Hematopoietic multipotent progenitor cell (in vitro differentiated cells): ENCODE measurements around the gene GLCE. TPM values are rescaled to one million over a fixed set of nuclear protein-coding genes. Genes with fewer than 3 reads are reported as not detected.
"Not testable (repeated sequence)": the region's sequence is repeated elsewhere in the genome, so short reads cannot be mapped to it uniquely, and the experiment has no call there.

Source experiments
- DNase-seq, 3 donors: peaks; one replicate each; pipeline ENCODE4 v3.0.0-alpha.2; 2011 to 2015; ENCODE audit warnings: low read depth in 2 of 3, low spot score in 2 of 3
- total RNA-seq: library from RNA; depleted of rRNA; stranded (reverse); fragments of >200 nt; gene quantifications from one replicate; pipeline ENCODE4 v1.2.3, GENCODE V29; 2012

GLCE gene
- total RNA-seq, 1 donor: 7.3 TPM

- no peak for DNase-seq
Measured at GRCh38 chr15:69293741-69294615, 133.5 kb downstream of the GLCE start.

GRCh38 chr15:69296606-69297005 lies 136.2 kb downstream of the GLCE start:
- no peak for DNase-seq

- no peak for DNase-seq
Measured at GRCh38 chr15:69297642-69298353, 137.4 kb downstream of the GLCE start.

- DNase-seq: no peak
Measured at GRCh38 chr15:69298354-69298696, 137.9 kb downstream of the GLCE start.

GRCh38 chr15:69298697-69299441 lies 138.4 kb downstream of the GLCE start, which contains the start of gene PAQR5:
TSS of gene PAQR5 (plus strand) at chr15:69298912. CDS start at chr15:69360081, 61,169 bp downstream.
- peak in 2 of 3 donors; percentile 29 to 44 for DNase-seq

- no peak for DNase-seq
Measured at GRCh38 chr15:69299451-69299886, 139.0 kb downstream of the GLCE start.

- peak in 1 of 3 donors; percentile 39 for DNase-seq
Measured at GRCh38 chr15:69299943-69300588, 139.6 kb downstream of the GLCE start.

- not testable (repeated sequence) for DNase-seq
Measured at GRCh38 chr15:69301101-69301500, 140.7 kb downstream of the GLCE start.

GRCh38 chr15:69302087-69302486 lies 141.7 kb downstream of the GLCE start:
- DNase-seq: not testable (repeated sequence)

GRCh38 chr15:69302929-69303328 lies 142.5 kb downstream of the GLCE start:
- no peak for DNase-seq

- no peak for DNase-seq
Measured at GRCh38 chr15:69303337-69304181, 143.1 kb downstream of the GLCE start.

GRCh38 chr15:69304182-69304545 lies 143.7 kb downstream of the GLCE start:
- no peak for DNase-seq

- no peak for DNase-seq
Measured at GRCh38 chr15:69305204-69305931, 144.9 kb downstream of the GLCE start.

GRCh38 chr15:69305933-69306568 lies 145.6 kb downstream of the GLCE start:
- DNase-seq: no peak

- no peak for DNase-seq
Measured at GRCh38 chr15:69307939-69308338, 147.5 kb downstream of the GLCE start.

- no peak for DNase-seq
Measured at GRCh38 chr15:69308949-69309348, 148.5 kb downstream of the GLCE start.

GRCh38 chr15:69311319-69311721 lies 150.9 kb downstream of the GLCE start:
- DNase-seq: no peak

- peak in 1 of 3 donors; percentile 45 for DNase-seq
Measured at GRCh38 chr15:69313432-69314000, 153.1 kb downstream of the GLCE start.
